ENCODE measurements around the gene FGF19.

Gene FGF19

GRCh38 chr11:69654001-69654659, 49.7 kb downstream of the FGF19 start:
- DNase-seq, result no peak

- DNase-seq, result no peak
Observed at GRCh38 chr11:69653406-69653960, 50.3 kb downstream of the FGF19 start.

- DNase-seq, result no peak
Observed at GRCh38 chr11:69652999-69653398, 50.8 kb downstream of the FGF19 start.

GRCh38 chr11:69651834-69652620, 51.8 kb downstream of the FGF19 start:
- no peak for DNase-seq

- no peak for DNase-seq
Observed at GRCh38 chr11:69650832-69651344, 52.9 kb downstream of the FGF19 start.

- DNase-seq, result no peak
Observed at GRCh38 chr11:69650081-69650831, 53.6 kb downstream of the FGF19 start.

- DNase-seq, result no peak
Observed at GRCh38 chr11:69649576-69649900, 54.3 kb downstream of the FGF19 start.

- no peak for DNase-seq
Observed at GRCh38 chr11:69648679-69649575, 54.9 kb downstream of the FGF19 start.
